Measurements from ENCODE around the gene UBAP1. TPM values are rescaled to one million over a fixed set of nuclear protein-coding genes. Genes with fewer than 3 reads are reported as not detected.
"Not testable (repeated sequence)": the region's sequence is repeated elsewhere in the genome, so short reads cannot be mapped to it uniquely, and the experiment has no call there.

The UBAP1 gene
- total RNA-seq, result 10 to 100 TPM; 13.5 to 37.8 (median 31.7) TPM

GRCh38 chr9:34178436-34179212 is at the start of gene UBAP1:
TSS of gene UBAP1 (plus strand) at chr9:34179043. CDS start at chr9:34220915, 41,872 bp downstream.
- Histone ChIP-seq H3K27me3 (no peaks in the 10 kb centered on the region), H3K4me1 (peaks cover 6 to 22% (median 18%) of the 10 kb centered on the region in 4 donors), H3K4me3 (peak within 1 kb of the TSS; percentile 64 to 88 (median 85)), H3K9me3 (no peaks in the 10 kb centered on the region), H3K36me3 (no peaks in the 10 kb centered on the region), H3K27ac (peak within 1 kb of the TSS; percentile 93 to 95 (median 93))
- peak; percentile 95 to 97 (median 95) for TF ChIP-seq POLR2AphosphoS5 (IDR thresholded peaks at IDR 0.05)
- peak in 2 of 5 experiments; percentile 12 to 29 for TF ChIP-seq CTCF (IDR thresholded peaks at IDR 0.05)
- TF ChIP-seq POLR2A (IDR thresholded peaks at IDR 0.05), result peak; percentile 92
- no peak for TF ChIP-seq EP300 (IDR thresholded peaks at IDR 0.05; ENCODE audit: low read depth)
- peak; percentile 98 for DNase-seq
- WGBS, 2 donors (ENCODE audit: low coverage in 1 of 2), result 0 to 1% methylated on average over 6 to 47 of the region's 48 CpGs
- intact Hi-C loops (cut with DNase I; ENCODE audit: low total_unique reads) (no loop called here), in situ Hi-C loops (cut with MboI; ENCODE audit: low pct_ligation_motif_present in 1 of 4, low pct_unique_long_range_greater_than_20kb in 1 of 4, low sequenced_read_pairs in 3 of 4) (no loop called here)

- intact Hi-C loops (cut with DNase I; ENCODE audit: low total_unique reads), result no loop called here
- Histone ChIP-seq H3K9me3 (no peaks in the 10 kb centered on the region), H3K27ac (no peak overlapping the region), H3K36me3 (no peaks in the 10 kb centered on the region), H3K4me3 (no peak overlapping the region), H3K4me1 (peaks cover 0 to 7% (median 2%) of the 10 kb centered on the region in 4 donors), H3K27me3 (no peaks in the 10 kb centered on the region)
- DNase-seq, result no peak
- WGBS, 2 donors (ENCODE audit: low coverage in 1 of 2), result 85 to 92% methylated on average over 7 of the region's 7 CpGs
- in situ Hi-C loops (cut with MboI; ENCODE audit: low pct_ligation_motif_present in 1 of 4, low pct_unique_long_range_greater_than_20kb in 1 of 4, low sequenced_read_pairs in 3 of 4), result no loop called here
- TF ChIP-seq POLR2AphosphoS5 (IDR thresholded peaks at IDR 0.05) (no peak), EP300 (IDR thresholded peaks at IDR 0.05; ENCODE audit: low read depth) (no peak), POLR2A (IDR thresholded peaks at IDR 0.05) (no peak)
These were observed 47.3 kb upstream of the UBAP1 start for GRCh38 chr9:34131571-34131970.

GRCh38 chr9:34133436-34133949 is 45.4 kb upstream of the UBAP1 start:
- no peak overlapping the region for H3K27ac ChIP-seq
- in situ Hi-C loops (cut with MboI; ENCODE audit: low pct_ligation_motif_present in 1 of 4, low pct_unique_long_range_greater_than_20kb in 1 of 4, low sequenced_read_pairs in 3 of 4) (no loop called here), intact Hi-C loops (cut with DNase I; ENCODE audit: low total_unique reads) (no loop called here)
- TF ChIP-seq POLR2A (IDR thresholded peaks at IDR 0.05) (no peak), EP300 (IDR thresholded peaks at IDR 0.05; ENCODE audit: low read depth) (no peak), CTCF (IDR thresholded peaks at IDR 0.05) (no peak), POLR2AphosphoS5 (IDR thresholded peaks at IDR 0.05) (no peak)
- H3K9me3 ChIP-seq, result no peaks in the 10 kb centered on the region
- no peaks in the 10 kb centered on the region for H3K27me3 ChIP-seq
- H3K4me3 ChIP-seq, result no peak overlapping the region
- H3K36me3 ChIP-seq, result no peaks in the 10 kb centered on the region
- H3K4me1 ChIP-seq, result no peaks in the 10 kb centered on the region
- WGBS, 2 donors (ENCODE audit: low coverage in 1 of 2), result 96% methylated on average over 14 of the region's 16 CpGs; no CpG with 5 or more reads in 1 of the 2 donors
- no peak for DNase-seq

- DNase-seq, result no peak
- Histone ChIP-seq H3K9me3 (no peaks in the 10 kb centered on the region), H3K4me3 (no peak overlapping the region), H3K36me3 (no peaks in the 10 kb centered on the region), H3K4me1 (peaks cover 0 to 2% (median under 1%) of the 10 kb centered on the region in 4 donors), H3K27ac (no peak overlapping the region), H3K27me3 (no peaks in the 10 kb centered on the region)
- intact Hi-C loops (cut with DNase I; ENCODE audit: low total_unique reads), result no loop called here
- in situ Hi-C loops (cut with MboI; ENCODE audit: low pct_ligation_motif_present in 1 of 4, low pct_unique_long_range_greater_than_20kb in 1 of 4, low sequenced_read_pairs in 3 of 4), result no loop called here
- TF ChIP-seq EP300 (IDR thresholded peaks at IDR 0.05; ENCODE audit: low read depth) (no peak), POLR2AphosphoS5 (IDR thresholded peaks at IDR 0.05) (no peak), CTCF (IDR thresholded peaks at IDR 0.05) (no peak), POLR2A (IDR thresholded peaks at IDR 0.05) (no peak)
- WGBS, 2 donors (ENCODE audit: low coverage in 1 of 2), result 94% methylated on average over 30 of the region's 30 CpGs; no CpG with 5 or more reads in 1 of the 2 donors
These were observed 44.3 kb upstream of the UBAP1 start for GRCh38 chr9:34134521-34134920.

GRCh38 chr9:34138644-34139043 is 40.2 kb upstream of the UBAP1 start:
- H3K27me3 ChIP-seq; H3K4me3 ChIP-seq; in situ Hi-C loops (cut with MboI; ENCODE audit: low pct_ligation_motif_present in 1 of 4, low pct_unique_long_range_greater_than_20kb in 1 of 4, low sequenced_read_pairs in 3 of 4); H3K36me3 ChIP-seq; H3K9me3 ChIP-seq; intact Hi-C loops (cut with DNase I; ENCODE audit: low total_unique reads); DNase-seq; H3K27ac ChIP-seq; H3K4me1 ChIP-seq: not testable (repeated sequence)
- 92% methylated on average over 1 of the region's 1 CpG; no CpG with 5 or more reads in 1 of the 2 donors for WGBS, 2 donors (ENCODE audit: low coverage in 1 of 2)
